ENCODE results near the gene SMG6.
A peak's percentile ranks its signal among the peaks of the same experiment; 100 is the strongest.

DNA sequence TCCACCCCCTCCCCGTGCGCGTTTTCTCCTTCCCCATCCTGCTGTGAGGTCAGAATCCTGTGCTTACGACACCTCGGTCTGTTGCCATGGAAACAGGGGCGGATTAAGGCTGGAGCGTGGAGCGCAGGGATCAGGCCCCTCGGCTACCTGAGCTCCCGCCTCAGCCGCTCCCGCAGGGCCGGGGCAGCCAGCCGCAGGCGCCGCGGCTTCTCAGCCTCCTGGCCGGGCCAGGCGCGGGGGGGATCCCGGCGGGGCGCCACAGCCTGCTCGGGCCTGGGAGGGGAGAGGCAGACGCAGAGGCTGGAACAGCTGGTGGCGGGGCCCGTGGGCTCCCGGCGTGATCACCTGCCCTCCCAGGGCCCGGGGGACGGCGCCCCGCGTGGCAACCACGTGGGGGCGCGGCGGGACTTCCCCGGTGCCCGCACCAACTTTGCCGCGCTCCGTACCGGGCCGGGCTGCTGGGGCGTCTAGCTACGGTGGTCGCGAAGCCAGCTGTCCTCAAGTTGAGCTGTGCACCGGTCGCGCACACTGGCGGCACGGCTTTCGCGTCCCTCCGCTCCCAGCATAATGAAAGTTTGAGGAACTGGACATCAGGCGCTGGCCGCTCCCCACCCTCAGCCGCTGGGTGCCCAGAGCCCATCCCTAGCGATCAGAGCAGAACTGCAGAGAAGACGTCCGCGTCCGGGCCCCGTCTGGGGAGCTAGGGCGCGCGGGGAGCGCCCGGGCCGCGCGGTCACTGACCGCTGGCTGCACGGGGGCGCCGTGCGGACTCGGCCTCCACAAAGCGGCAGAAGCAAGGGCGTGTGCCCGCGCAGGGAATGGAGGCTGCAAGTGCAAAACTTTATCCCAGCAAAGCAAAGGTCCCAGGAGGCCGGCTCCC is 279.7 kb downstream of the SMG6 start:
- TF ChIP-seq POLR2A (IDR thresholded peaks at IDR 0.05): peak in 1 of 2 donors; percentile 13
- TF ChIP-seq, protein P1, sequence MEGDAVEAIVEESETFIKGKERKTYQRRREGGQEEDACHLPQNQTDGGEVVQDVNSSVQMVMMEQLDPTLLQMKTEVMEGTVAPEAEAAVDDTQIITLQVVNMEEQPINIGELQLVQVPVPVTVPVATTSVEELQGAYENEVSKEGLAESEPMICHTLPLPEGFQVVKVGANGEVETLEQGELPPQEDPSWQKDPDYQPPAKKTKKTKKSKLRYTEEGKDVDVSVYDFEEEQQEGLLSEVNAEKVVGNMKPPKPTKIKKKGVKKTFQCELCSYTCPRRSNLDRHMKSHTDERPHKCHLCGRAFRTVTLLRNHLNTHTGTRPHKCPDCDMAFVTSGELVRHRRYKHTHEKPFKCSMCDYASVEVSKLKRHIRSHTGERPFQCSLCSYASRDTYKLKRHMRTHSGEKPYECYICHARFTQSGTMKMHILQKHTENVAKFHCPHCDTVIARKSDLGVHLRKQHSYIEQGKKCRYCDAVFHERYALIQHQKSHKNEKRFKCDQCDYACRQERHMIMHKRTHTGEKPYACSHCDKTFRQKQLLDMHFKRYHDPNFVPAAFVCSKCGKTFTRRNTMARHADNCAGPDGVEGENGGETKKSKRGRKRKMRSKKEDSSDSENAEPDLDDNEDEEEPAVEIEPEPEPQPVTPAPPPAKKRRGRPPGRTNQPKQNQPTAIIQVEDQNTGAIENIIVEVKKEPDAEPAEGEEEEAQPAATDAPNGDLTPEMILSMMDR (IDR thresholded peaks at IDR 0.05): no peak

All from uterus (tissue), 2 donors.